HG02884 (cell line): Measurements from ENCODE around the gene SGK2.
A peak's percentile ranks its signal among the peaks of the same experiment; 100 is the strongest.
"Not testable (repeated sequence)": the region's sequence is repeated elsewhere in the genome, so short reads cannot be mapped to it uniquely, and the experiment has no call there.

Experiments
- ATAC-seq: cut with Tn5 transposase; IDR thresholded peaks from one replicate; pipeline ENCODE4 v1.9.1; 2021; ENCODE audit warnings: mild to moderate bottlenecking, moderate library complexity; ENCODE audit not compliant: unreplicated experiment

SGK2 gene

DNA sequence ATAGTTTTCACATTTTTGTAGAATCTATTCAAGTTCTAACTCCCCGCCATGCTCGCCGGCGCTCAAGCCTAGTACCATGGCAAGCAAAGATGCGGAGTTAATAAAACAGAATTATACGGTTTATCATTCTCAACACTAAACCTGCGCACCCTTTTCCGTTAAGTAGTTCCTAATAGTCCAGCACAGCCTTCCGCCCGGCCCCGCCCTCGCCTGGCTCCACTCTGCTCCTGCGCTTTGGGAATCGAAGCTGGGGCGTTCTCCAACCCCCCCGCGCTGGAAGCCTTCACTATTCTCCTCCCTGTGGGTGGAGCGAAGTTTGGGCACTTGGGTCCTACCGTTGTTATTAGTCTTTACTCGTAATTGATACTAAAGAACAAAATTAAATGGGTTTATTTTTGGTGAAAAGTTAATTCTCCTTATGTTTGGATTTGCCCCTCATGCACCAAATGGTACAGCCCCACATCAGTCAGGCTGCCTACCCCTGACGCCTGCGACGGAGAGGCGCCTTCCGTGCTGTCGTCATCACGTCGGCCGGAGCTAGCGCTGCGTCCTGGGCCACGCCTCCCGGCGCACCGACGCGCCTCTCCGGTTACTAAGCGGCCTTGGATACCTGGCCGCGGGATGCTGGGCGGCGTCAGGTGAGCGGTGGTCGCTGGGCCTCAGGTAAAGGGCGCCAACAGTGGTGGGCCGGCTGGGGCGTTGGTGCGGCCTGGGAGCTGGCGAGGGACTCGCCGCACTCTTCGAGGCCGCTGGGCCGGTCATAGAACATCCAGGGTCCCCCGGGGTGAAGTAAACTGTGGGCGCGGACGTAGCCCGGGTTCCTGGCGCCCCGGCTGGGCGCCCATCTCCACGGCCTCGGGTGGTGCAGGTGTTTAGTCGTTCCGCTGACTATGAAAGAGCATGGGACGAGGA, 31.8 kb downstream of the SGK2 start, which contains the start of gene IFT52:
Gene IFT52, plus strand, starts transcription at position 546 of the 912 bp plus-strand sequence. CDS start 3,762 bp downstream, outside the sequence.
- ATAC-seq = peak; percentile 99

DNA sequence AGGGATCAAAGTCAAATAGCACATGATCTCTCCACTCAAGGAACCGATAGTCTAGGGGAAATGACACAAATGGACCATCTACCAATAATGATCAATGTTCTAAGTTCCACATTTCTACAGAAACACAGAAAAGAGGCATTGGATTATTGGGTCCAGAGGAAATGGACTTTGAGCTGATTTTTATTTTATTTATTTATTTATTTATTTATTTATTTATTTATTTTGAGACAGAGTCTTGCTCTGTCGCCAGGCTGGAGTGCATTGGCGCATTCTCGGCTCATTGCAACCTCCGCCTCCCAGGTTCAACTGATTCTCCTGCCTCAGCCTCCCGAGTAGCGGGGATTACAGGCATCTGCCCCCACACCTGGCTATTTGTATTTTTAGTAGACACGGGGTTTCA, 43.1 kb downstream of the SGK2 start:
- not testable (repeated sequence) for ATAC-seq

DNA sequence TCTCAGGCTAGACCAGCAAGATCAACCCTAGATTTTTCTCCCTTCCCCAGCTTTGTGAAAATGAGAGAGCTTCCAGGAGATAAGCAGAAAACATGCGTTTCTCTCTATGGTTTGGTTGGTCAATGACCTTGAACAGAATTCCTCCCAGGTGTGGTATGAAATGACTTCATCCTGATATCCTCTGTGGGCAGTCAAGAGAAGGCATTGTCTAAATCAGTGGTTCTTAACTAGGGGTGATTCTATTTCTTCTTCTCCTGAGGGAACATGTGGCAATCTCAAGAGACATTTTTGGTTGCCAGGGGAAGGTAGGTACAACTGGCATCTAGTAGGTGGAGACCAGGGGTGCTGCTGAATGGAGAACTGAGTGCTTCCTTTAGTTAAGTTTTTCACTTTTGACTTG, 44.3 kb downstream of the SGK2 start:
- ATAC-seq = no peak

DNA sequence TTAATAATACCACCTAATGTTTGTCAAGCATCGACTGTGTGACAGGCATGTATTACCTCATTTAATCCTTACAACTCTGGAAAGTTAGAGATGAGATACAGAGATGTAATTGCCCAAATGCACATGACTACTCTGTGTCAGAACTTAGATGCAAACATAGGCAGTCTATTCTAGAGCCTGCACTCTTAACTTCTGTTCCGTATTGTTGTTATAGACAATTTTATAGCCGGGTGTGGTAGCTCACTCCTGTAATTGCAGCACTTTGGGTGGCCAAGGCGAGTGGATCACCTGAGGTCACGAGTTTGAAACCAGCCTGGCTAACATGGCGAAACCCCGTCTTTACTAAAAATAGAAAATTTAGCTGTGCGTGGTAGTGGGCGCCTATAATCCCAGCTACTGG, 46.9 kb downstream of the SGK2 start:
- ATAC-seq = no peak

DNA sequence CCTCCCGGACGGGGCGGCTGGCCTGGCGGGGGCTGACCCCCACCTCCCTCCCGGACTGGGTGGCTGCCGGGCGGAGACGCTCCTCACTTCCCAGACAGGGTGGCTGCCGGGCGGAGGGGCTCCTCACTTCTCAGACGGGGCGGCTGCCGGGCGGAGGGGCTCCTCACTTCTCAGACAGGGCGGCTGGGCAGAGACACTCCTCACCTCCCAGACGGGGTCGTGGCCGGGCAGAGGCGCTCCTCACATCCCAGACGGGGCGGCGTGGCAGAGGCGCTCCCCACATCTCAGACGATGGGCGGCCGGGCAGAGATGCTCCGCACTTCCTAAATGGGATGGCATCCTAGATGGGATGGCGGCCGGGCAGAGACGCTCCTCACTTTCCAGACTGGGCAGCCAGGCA, 48.5 kb downstream of the SGK2 start:
- ATAC-seq = not testable (repeated sequence)

DNA sequence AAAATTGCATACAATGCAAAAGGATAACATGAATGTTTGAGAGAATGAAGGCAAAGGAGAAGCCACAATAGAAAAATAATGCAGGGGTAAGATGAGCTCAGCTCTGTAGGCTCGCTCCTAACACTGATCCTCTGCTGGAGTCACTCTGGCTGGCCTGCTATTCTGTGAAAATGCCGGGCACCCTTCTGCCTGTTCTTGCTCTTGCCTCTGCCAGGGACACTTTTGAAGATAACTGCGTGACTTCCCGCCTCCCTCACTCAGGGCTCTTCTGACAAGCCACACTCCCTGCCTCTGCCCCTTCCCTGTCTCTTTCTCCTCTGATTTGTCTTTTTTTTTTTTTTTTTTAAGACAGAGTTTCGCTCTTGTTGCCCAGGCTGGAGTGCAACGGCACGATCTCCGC, 72.8 kb downstream of the SGK2 start:
- no peak for ATAC-seq
